KMS-11 (cell line): ENCODE data around the gene NUP62CL.
"Not testable (repeated sequence)": the region's sequence is repeated elsewhere in the genome, so short reads cannot be mapped to it uniquely, and the experiment has no call there.

Experiments
- H2AFZ ChIP-seq: fragments of 200-600 bp; sonication (generic); 2 replicates; pipeline ENCODE4 v1.6.1; 2016; ENCODE audit warnings: antibody characterized with exemption, mixed run types, low read depth
- H3K27ac ChIP-seq: fragments of 200-600 bp; sonication (generic); 2 replicates; pipeline ENCODE4 v1.6.1; 2016; ENCODE audit warnings: mild to moderate bottlenecking, mixed run types
- H3K27me3 ChIP-seq: fragments of 200-600 bp; sonication (generic); 2 replicates; pipeline ENCODE4 v1.6.1; 2017; ENCODE audit warnings: mild to moderate bottlenecking, low read depth, mixed run types, moderate library complexity; ENCODE audit not compliant: insufficient read depth
- H3K36me3 ChIP-seq: fragments of 200-600 bp; sonication (generic); 2 replicates; pipeline ENCODE4 v1.6.1; 2017; ENCODE audit warnings: mild to moderate bottlenecking, mixed run types; ENCODE audit not compliant: insufficient read depth
- H3K4me1 ChIP-seq: fragments of 200-600 bp; sonication (generic); 2 replicates; pipeline ENCODE4 v1.6.1; 2016; ENCODE audit warnings: mild to moderate bottlenecking, low read depth, mixed run types; ENCODE audit not compliant: poor library complexity, severe bottlenecking
- H3K4me2 ChIP-seq: fragments of 200-600 bp; sonication (generic); 2 replicates; pipeline ENCODE4 v1.7.0; 2016; ENCODE audit warnings: mild to moderate bottlenecking, mixed run types
- H3K4me3 ChIP-seq: fragments of 200-600 bp; sonication (generic); IDR thresholded peaks from 2 replicates; pipeline ENCODE4 v1.6.1; 2017; ENCODE audit warnings: low read depth, low read length, mixed read lengths; ENCODE audit not compliant: insufficient read depth
- H3K79me2 ChIP-seq: fragments of 200-600 bp; sonication (generic); 2 replicates; pipeline ENCODE4 v1.6.1; 2016; ENCODE audit warnings: low read depth, mixed run types; ENCODE audit not compliant: insufficient read depth
- H3K9ac ChIP-seq: fragments of 200-600 bp; sonication (generic); 2 replicates; pipeline ENCODE4 v1.6.1; 2016; ENCODE audit warnings: mild to moderate bottlenecking, mixed run types
- H4K20me1 ChIP-seq: fragments of 200-600 bp; sonication (generic); 2 replicates; pipeline ENCODE4 v1.6.1; 2016; ENCODE audit warnings: mild to moderate bottlenecking, mixed run types; ENCODE audit not compliant: insufficient read depth
- TF ChIP-seq, protein P1 (sequence below): fragments of 200-600 bp; sonication (generic); conservative IDR thresholded peaks from 2 replicates; pipeline ENCODE4 v1.6.1; 2017; ENCODE audit warnings: low read depth, mild to moderate bottlenecking, antibody characterized with exemption, low read length, moderate library complexity, mixed read lengths

Gene NUP62CL

DNA sequence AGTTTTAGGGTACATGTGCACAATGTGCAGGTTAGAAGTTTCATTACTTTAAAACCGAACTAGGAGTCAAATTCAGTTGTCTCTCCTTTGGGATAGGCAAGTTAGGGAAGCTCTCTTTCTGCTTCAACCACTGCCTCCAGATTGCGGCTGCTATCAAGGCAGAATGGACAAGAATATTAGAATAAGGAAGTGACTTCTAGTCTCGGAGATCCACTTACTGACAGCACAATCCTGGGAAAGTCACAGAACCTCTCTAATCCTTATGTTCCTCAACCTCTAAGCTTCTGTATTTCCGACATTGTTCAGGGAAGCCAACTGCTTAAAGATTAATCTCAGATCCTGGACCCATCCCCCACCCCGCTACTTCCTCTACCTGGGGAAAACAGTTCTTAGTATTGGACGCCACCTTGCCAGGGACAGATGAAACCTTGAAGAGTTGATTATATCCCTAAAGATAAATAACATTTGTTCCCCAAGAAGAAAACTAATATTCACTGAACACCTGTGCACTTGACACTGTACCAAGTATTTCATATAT is 2.1 kb downstream of the NUP62CL start:
- no peaks in the 10 kb centered on the region for H3K27me3 ChIP-seq
- TF ChIP-seq, protein P1, sequence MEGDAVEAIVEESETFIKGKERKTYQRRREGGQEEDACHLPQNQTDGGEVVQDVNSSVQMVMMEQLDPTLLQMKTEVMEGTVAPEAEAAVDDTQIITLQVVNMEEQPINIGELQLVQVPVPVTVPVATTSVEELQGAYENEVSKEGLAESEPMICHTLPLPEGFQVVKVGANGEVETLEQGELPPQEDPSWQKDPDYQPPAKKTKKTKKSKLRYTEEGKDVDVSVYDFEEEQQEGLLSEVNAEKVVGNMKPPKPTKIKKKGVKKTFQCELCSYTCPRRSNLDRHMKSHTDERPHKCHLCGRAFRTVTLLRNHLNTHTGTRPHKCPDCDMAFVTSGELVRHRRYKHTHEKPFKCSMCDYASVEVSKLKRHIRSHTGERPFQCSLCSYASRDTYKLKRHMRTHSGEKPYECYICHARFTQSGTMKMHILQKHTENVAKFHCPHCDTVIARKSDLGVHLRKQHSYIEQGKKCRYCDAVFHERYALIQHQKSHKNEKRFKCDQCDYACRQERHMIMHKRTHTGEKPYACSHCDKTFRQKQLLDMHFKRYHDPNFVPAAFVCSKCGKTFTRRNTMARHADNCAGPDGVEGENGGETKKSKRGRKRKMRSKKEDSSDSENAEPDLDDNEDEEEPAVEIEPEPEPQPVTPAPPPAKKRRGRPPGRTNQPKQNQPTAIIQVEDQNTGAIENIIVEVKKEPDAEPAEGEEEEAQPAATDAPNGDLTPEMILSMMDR: no peak
- H3K79me2 ChIP-seq: no peaks in the 10 kb centered on the region
- no peak overlapping the region for H3K4me3 ChIP-seq
- H3K27ac ChIP-seq: no peak overlapping the region
- H2AFZ ChIP-seq: no peak overlapping the region
- no peak overlapping the region for H3K4me2 ChIP-seq
- H3K9ac ChIP-seq: no peak overlapping the region
- no peaks in the 10 kb centered on the region for H4K20me1 ChIP-seq
- no peaks in the 10 kb centered on the region for H3K36me3 ChIP-seq
- no peaks in the 10 kb centered on the region for H3K4me1 ChIP-seq

DNA sequence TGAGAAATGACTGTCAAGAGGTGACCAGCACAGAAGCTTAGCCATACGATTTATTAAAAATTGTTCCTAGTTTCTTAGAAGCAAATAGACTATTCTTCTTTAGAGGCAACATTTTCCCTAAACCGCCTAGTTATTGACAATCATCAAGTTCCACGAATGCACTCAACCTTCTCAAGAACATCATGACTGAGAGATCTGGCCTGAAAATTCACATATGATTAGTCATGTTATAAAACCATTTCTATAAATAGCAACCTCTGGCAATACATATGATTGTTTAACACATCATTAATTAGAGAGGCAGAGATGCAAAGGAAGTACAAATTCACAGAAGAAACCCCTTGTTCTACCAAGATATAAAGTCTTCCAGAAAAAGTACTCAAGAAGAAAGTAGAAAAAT is 6.7 kb downstream of the NUP62CL start:
- Histone ChIP-seq H3K4me1 (no peaks in the 10 kb centered on the region), H3K4me3 (no peak overlapping the region), H4K20me1 (no peaks in the 10 kb centered on the region), H3K9ac (no peak overlapping the region), H3K27ac (no peak overlapping the region), H3K79me2 (no peaks in the 10 kb centered on the region), H3K4me2 (no peak overlapping the region), H2AFZ (no peak overlapping the region), H3K36me3 (no peaks in the 10 kb centered on the region), H3K27me3 (no peaks in the 10 kb centered on the region)
- TF ChIP-seq, protein P1: no peak

DNA sequence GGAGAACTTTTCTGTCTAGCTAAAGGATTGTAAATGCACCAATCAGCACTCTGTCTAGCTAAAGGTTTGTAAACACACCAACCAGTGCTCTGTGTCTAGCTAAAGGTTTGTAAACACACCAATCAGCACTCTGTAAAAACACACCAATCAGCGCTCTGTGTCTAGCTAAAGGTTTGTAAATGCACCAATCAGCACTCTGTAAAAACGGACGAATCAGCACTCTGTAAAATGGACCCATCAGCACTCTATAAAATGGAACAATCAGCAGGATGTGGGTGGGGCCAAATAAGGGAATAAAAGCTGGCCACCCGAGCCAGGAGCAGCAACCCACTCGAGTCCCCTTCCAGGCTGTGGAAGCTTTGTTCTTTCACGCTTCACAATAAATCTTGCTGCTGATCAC is 8.2 kb downstream of the NUP62CL start:
- not testable (repeated sequence) for H3K9ac ChIP-seq, H3K27ac ChIP-seq, H3K4me3 ChIP-seq, H2AFZ ChIP-seq, H3K27me3 ChIP-seq, H3K36me3 ChIP-seq, H3K4me1 ChIP-seq, H4K20me1 ChIP-seq, H3K4me2 ChIP-seq, H3K79me2 ChIP-seq

DNA sequence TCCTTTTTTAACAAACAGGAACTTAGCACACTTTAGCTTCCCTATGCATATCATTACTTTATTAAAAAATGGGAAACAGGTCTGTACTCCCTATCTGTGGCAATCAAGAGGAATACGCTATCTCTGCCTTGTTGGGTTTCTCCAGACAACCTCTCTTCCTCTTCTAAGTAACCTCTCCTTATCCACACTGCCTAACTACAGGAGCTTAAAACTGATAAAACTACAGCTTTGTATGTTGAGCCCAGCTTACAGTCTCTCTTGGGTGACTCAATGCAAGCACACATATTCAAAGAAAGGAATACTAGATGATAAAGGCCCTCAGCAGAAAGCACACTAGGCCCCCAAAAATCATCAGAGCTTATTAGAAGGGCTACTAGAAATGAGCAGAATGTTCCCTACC is 8.9 kb downstream of the NUP62CL start:
- no peaks in the 10 kb centered on the region for H3K36me3 ChIP-seq
- H3K9ac ChIP-seq: no peak overlapping the region
- H3K4me1 ChIP-seq: no peaks in the 10 kb centered on the region
- no peak overlapping the region for H3K27ac ChIP-seq
- no peaks in the 10 kb centered on the region for H4K20me1 ChIP-seq
- no peaks in the 10 kb centered on the region for H3K79me2 ChIP-seq
- no peak overlapping the region for H2AFZ ChIP-seq
- TF ChIP-seq, protein P1: no peak
- no peak overlapping the region for H3K4me2 ChIP-seq
- H3K27me3 ChIP-seq: no peaks in the 10 kb centered on the region
- H3K4me3 ChIP-seq: no peak overlapping the region

DNA sequence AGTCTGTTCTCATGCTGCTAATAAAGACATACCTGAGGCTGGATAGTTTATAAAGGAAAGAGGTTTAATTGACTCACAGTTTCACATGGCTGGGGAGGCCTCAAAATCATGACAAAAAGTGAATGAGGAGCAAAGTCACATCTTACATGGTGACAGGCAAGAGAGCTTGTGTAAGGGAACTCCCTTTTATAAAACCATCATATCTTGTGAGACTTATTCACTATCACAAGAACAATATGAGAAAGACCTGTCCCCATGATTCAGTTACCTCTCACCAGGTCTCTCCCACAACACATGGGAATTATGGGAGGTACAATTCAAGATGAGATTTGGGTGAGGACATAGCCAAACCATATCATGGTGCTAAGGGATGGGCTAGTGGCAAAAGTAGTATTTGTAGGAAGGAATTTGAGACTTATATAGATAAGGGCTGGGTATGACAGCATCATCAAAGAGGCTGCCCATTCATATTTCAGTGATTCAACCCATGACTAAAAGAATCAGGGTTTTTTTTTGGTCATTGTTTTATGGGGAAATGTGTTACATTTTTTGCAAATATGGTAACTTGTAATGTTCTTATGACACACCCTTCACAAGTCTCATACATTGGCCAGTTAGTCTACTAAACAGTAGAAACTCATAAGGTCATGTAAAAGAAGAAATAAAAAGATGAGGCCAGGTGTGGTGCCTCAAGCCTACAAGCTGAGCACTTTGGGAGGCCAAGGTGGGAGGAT is 34.7 kb downstream of the NUP62CL start:
- Histone ChIP-seq H3K79me2 (no peaks in the 10 kb centered on the region), H2AFZ (no peak overlapping the region), H3K4me2 (no peak overlapping the region), H3K27ac (no peak overlapping the region), H3K36me3 (no peaks in the 10 kb centered on the region), H3K27me3 (no peaks in the 10 kb centered on the region), H4K20me1 (no peaks in the 10 kb centered on the region), H3K9ac (no peak overlapping the region), H3K4me3 (no peak overlapping the region), H3K4me1 (no peaks in the 10 kb centered on the region)
- TF ChIP-seq, protein P1: no peak
